SK-N-SH (cell line): Measurements from ENCODE around the gene DLG2. TPM values are rescaled to one million over a fixed set of nuclear protein-coding genes. Genes with fewer than 3 reads are reported as not detected.

ENCODE experiments used
- CTCF ChIA-PET: fragments of 300-600, 350-600 bp; formaldehyde crosslinking; extraction: SDS; loops from one replicate; lab custom pipeline; 2021; lab: Yijun Ruan, JAX
- POLR2A ChIA-PET: fragments of 350-600 bp; sonication (Branson Sonifier 250); formaldehyde crosslinking; extraction: SDS; loops from one replicate; lab custom pipeline; 2020; ENCODE audit warnings: antibody characterized with exemption, inconsistent platforms; lab: Yijun Ruan, JAX
- DNase-seq: peaks from one replicate; pipeline ENCODE4 v3.0.0; 2012
- H2AFZ ChIP-seq: fragments of 200-600 bp; sonication (generic); 2 replicates; pipeline ENCODE4 v1.8.1; 2016; ENCODE audit warnings: antibody characterized with exemption, mild to moderate bottlenecking, low read depth
- H3F3A ChIP-seq: fragments of 200-600 bp; sonication (generic); replicated peaks from 2 replicates; pipeline ENCODE3; 2016; ENCODE audit warnings: antibody characterized with exemption, mild to moderate bottlenecking; ENCODE audit not compliant: insufficient read depth
- H3K27ac ChIP-seq, 2 experiments: fragments of 200-500 bp in 1 of 2; fragments of 200-600 bp in 1 of 2; sonication (Bioruptor generic) in 1 of 2; sonication (generic), shearing (Covaris generic) in 1 of 2; 2 replicates each; pipeline versions ENCODE4 v1.5.1 to v1.6.1; 2014 to 2016; ENCODE audit warnings: low read depth in 2 of 2, inconsistent platforms in 1 of 2, low read length in 1 of 2, mild to moderate bottlenecking in 1 of 2, mixed read lengths in 1 of 2
- H3K27me3 ChIP-seq: fragments of 200-600 bp; sonication (generic), shearing (Covaris generic); 2 replicates; pipeline ENCODE4 v1.6.1; 2016; ENCODE audit warnings: mixed run types; ENCODE audit not compliant: insufficient read depth
- H3K36me3 ChIP-seq, 2 experiments: fragments of 200-500 bp in 1 of 2; fragments of 200-600 bp in 1 of 2; sonication (Bioruptor generic) in 1 of 2; sonication (generic) in 1 of 2; replicated peaks in 1 of 2; 2 replicates each; pipeline versions ENCODE3 to v1.5.1; 2014 to 2016; ENCODE audit warnings: low read length in 1 of 2, mild to moderate bottlenecking in 1 of 2; ENCODE audit not compliant: insufficient read depth in 2 of 2, control insufficient read depth in 1 of 2
- H3K4me1 ChIP-seq, 2 experiments: fragments of 200-500 bp in 1 of 2; fragments of 200-600 bp in 1 of 2; sonication (Bioruptor generic) in 1 of 2; sonication (generic), shearing (Covaris generic) in 1 of 2; 2 replicates each; pipeline versions ENCODE4 v1.5.1 to v1.6.1; 2014 to 2016; ENCODE audit warnings: low read depth in 1 of 2, low read length in 1 of 2, mixed run types in 1 of 2; ENCODE audit not compliant: insufficient read depth in 2 of 2, control insufficient read depth in 1 of 2
- H3K4me2 ChIP-seq: fragments of 200-600 bp; sonication (generic), shearing (Covaris generic); 2 replicates; pipeline ENCODE4 v1.6.1; 2017; ENCODE audit warnings: mixed run types
- H3K4me3 ChIP-seq, 2 experiments: fragments of 200-500 bp in 1 of 2; fragments of 200-600 bp in 1 of 2; sonication (Bioruptor generic) in 1 of 2; sonication (generic), shearing (Covaris generic) in 1 of 2; 2 replicates each; pipeline versions ENCODE4 v1.5.1 to v1.8.1; 2014 to 2016; ENCODE audit warnings: low read depth in 2 of 2, inconsistent platforms in 1 of 2, low read length in 1 of 2, mild to moderate bottlenecking in 1 of 2, mixed read lengths in 1 of 2, moderate library complexity in 1 of 2
- H3K79me2 ChIP-seq: fragments of 200-600 bp; sonication (generic); 2 replicates; pipeline ENCODE4 v1.8.1; 2017; ENCODE audit warnings: mild to moderate bottlenecking; ENCODE audit not compliant: insufficient read depth
- H3K9ac ChIP-seq: fragments of 200-600 bp; sonication (generic); 2 replicates; pipeline ENCODE4 v1.6.1; 2017; ENCODE audit warnings: mixed run types
- H3K9me2 ChIP-seq: fragments of 200-600 bp; sonication (generic); 2 replicates; pipeline ENCODE4 v1.6.1; 2017; ENCODE audit warnings: mixed run types
- H3K9me3 ChIP-seq: fragments of 200-600 bp; sonication (generic); 2 replicates; pipeline ENCODE4 v1.6.1; 2017; ENCODE audit warnings: mixed run types, mild to moderate bottlenecking, moderate library complexity
- H4K20me1 ChIP-seq: fragments of 200-600 bp; sonication (generic); 2 replicates; pipeline ENCODE4 v1.6.1; 2017; ENCODE audit warnings: mild to moderate bottlenecking, mixed run types; ENCODE audit not compliant: insufficient read depth
- ELF1 ChIP-seq: IDR thresholded peaks from 2 replicates; pipeline ENCODE4 v1.4.0; 2012
- FOXM1 ChIP-seq: IDR thresholded peaks from 2 replicates; pipeline ENCODE4 v1.4.0; 2012; ENCODE audit warnings: low read depth, mild to moderate bottlenecking
- GABPA ChIP-seq: IDR thresholded peaks from 2 replicates; pipeline ENCODE4 v1.4.0; 2012; ENCODE audit warnings: low read depth, mild to moderate bottlenecking
- MEF2A ChIP-seq: IDR thresholded peaks from 2 replicates; pipeline ENCODE4 v1.4.0; 2012; ENCODE audit warnings: low read depth, borderline replicate concordance
- MXI1 ChIP-seq: IDR thresholded peaks from 2 replicates; pipeline ENCODE4 v1.6.1; 2012; ENCODE audit warnings: mild to moderate bottlenecking, low read depth, low read length, improper control_type of control experiment
- NFIC ChIP-seq: IDR thresholded peaks from 2 replicates; pipeline ENCODE4 v1.4.0; 2012; ENCODE audit warnings: borderline replicate concordance
- NRF1 ChIP-seq: IDR thresholded peaks from 2 replicates; pipeline ENCODE4 v1.6.1; 2012; ENCODE audit warnings: low read depth, mild to moderate bottlenecking, low read length
- POLR2AphosphoS5 ChIP-seq: IDR thresholded peaks from 2 replicates; pipeline ENCODE4 v1.6.1; 2012; ENCODE audit warnings: low read depth, low read length
- RAD21 ChIP-seq: IDR thresholded peaks from 2 replicates; pipeline ENCODE4 v1.6.1; 2012; ENCODE audit warnings: mild to moderate bottlenecking, low read length
- RFX5 ChIP-seq: IDR thresholded peaks from 2 replicates; pipeline ENCODE4 v1.6.1; 2012; ENCODE audit warnings: mild to moderate bottlenecking, improper control_type of control experiment, low read length
- TCF12 ChIP-seq: IDR thresholded peaks from 2 replicates; pipeline ENCODE4 v1.4.0; 2012
- WGBS: methylation state at CpG from one replicate; pipeline ENCODE4 v1.1.6; 2017; ENCODE audit warnings: low lambda C conversion rate; 5-methylcytosine and 5-hydroxymethylcytosine counted together
- polyA plus RNA-seq, 3 experiments: library from polyadenylated mRNA; depleted of rRNA; stranded (reverse); fragments of >200 nt; gene quantifications; 2 replicates each; pipeline ENCODE4 v1.2.3, GENCODE V29; 2012
- TF ChIP-seq, protein P1 (sequence below): IDR thresholded peaks from 2 replicates; pipeline ENCODE4 v1.4.0; 2012; ENCODE audit warnings: low read depth, borderline replicate concordance
- TF ChIP-seq, protein P2 (sequence below): fragments of 150-350 bp; IDR thresholded peaks from 2 replicates; pipeline ENCODE4 v1.6.1; 2016; ENCODE audit warnings: mild to moderate bottlenecking, low read depth, low read length
- TF ChIP-seq, protein P3 (sequence below): IDR thresholded peaks from 2 replicates; pipeline ENCODE4 v1.4.0; 2012; ENCODE audit warnings: low read depth, borderline replicate concordance
- TF ChIP-seq, protein P4 (sequence below): IDR thresholded peaks from 2 replicates; pipeline ENCODE4; 2012
- TF ChIP-seq, protein P5 (sequence below): fragments of 200-600 bp; sonication (generic); IDR thresholded peaks from 2 replicates; pipeline ENCODE4 v1.6.1; 2017; ENCODE audit warnings: antibody characterized with exemption, mild to moderate bottlenecking, moderate library complexity

Gene DLG2
- polyA plus RNA-seq, 1 of the 3 experiments (the other 2 are of a cell fraction): 0.21 TPM

DNA sequence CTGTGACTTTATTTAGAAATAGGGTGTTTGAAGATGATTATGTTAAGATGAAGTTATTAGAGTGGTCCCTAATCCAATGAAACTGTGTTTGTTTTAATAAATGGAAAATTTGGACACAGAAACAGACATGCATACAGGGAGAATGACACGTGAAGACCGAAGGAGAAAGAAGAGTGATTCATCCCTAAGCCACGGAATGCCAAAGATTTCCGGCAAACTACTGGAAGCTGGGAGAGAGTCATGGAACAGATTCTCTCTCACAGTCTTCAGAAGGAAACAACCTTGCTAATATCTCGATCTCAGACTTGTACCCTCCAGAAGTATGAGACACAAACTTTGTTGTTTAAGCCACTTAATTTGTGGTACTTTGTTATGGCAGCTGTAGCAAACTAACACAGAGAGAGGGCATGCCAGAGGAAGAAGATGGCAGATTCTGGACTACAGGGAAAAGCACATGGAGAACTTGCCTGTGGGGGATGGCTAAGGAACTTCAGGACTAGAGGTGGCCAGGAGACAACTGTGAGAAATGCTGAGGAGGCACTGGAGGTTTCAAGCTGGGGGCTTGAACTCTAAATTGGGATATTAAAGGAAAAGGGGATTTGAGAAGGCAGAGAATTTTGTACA, 1607.5 kb downstream of the DLG2 start (continued):
- TF ChIP-seq, protein P1, sequence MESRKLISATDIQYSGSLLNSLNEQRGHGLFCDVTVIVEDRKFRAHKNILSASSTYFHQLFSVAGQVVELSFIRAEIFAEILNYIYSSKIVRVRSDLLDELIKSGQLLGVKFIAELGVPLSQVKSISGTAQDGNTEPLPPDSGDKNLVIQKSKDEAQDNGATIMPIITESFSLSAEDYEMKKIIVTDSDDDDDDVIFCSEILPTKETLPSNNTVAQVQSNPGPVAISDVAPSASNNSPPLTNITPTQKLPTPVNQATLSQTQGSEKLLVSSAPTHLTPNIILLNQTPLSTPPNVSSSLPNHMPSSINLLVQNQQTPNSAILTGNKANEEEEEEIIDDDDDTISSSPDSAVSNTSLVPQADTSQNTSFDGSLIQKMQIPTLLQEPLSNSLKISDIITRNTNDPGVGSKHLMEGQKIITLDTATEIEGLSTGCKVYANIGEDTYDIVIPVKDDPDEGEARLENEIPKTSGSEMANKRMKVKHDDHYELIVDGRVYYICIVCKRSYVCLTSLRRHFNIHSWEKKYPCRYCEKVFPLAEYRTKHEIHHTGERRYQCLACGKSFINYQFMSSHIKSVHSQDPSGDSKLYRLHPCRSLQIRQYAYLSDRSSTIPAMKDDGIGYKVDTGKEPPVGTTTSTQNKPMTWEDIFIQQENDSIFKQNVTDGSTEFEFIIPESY: no peak
- TF ChIP-seq TCF12 (peak; percentile 46; the same call in 1 of the 2 replicates), NFIC (no peak), NRF1 (no peak), MEF2A (no peak), ELF1 (no peak), RFX5 (no peak)
- TF ChIP-seq, protein P2, sequence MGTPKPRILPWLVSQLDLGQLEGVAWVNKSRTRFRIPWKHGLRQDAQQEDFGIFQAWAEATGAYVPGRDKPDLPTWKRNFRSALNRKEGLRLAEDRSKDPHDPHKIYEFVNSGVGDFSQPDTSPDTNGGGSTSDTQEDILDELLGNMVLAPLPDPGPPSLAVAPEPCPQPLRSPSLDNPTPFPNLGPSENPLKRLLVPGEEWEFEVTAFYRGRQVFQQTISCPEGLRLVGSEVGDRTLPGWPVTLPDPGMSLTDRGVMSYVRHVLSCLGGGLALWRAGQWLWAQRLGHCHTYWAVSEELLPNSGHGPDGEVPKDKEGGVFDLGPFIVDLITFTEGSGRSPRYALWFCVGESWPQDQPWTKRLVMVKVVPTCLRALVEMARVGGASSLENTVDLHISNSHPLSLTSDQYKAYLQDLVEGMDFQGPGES: no peak
- TF ChIP-seq, protein P3, sequence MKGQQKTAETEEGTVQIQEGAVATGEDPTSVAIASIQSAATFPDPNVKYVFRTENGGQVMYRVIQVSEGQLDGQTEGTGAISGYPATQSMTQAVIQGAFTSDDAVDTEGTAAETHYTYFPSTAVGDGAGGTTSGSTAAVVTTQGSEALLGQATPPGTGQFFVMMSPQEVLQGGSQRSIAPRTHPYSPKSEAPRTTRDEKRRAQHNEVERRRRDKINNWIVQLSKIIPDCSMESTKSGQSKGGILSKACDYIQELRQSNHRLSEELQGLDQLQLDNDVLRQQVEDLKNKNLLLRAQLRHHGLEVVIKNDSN: no peak
- TF ChIP-seq, all 33 proteins: peak for 8

DNA sequence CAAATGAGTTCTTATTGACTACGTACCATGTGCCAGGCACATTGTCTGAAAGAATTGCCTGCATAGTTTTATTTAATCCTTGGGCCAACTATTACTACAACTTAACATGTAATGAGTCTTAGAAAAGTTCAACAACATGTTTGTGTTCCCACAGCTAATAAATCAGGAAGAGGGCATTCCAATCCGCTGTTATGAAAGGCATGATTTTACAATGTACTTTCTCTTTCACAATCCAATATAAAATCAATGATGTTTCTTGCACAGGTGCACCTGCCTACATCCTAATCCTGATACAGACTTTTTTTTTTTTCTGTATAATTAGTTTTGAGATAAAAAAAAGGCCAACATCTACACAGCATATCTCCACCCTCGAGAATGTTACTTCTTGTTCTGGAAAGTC, 1612.6 kb downstream of the DLG2 start:
- POLR2A ChIA-PET: no interaction called here
- TF ChIP-seq, protein P4, sequence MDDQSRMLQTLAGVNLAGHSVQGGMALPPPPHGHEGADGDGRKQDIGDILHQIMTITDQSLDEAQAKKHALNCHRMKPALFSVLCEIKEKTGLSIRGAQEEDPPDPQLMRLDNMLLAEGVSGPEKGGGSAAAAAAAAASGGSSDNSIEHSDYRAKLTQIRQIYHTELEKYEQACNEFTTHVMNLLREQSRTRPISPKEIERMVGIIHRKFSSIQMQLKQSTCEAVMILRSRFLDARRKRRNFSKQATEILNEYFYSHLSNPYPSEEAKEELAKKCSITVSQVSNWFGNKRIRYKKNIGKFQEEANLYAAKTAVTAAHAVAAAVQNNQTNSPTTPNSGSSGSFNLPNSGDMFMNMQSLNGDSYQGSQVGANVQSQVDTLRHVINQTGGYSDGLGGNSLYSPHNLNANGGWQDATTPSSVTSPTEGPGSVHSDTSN: no peak
- no peak for TF ChIP-seq RAD21
- TF ChIP-seq MXI1: no peak
- no peak for TF ChIP-seq MEF2A
- no peak for TF ChIP-seq FOXM1
- TF ChIP-seq, protein P5, sequence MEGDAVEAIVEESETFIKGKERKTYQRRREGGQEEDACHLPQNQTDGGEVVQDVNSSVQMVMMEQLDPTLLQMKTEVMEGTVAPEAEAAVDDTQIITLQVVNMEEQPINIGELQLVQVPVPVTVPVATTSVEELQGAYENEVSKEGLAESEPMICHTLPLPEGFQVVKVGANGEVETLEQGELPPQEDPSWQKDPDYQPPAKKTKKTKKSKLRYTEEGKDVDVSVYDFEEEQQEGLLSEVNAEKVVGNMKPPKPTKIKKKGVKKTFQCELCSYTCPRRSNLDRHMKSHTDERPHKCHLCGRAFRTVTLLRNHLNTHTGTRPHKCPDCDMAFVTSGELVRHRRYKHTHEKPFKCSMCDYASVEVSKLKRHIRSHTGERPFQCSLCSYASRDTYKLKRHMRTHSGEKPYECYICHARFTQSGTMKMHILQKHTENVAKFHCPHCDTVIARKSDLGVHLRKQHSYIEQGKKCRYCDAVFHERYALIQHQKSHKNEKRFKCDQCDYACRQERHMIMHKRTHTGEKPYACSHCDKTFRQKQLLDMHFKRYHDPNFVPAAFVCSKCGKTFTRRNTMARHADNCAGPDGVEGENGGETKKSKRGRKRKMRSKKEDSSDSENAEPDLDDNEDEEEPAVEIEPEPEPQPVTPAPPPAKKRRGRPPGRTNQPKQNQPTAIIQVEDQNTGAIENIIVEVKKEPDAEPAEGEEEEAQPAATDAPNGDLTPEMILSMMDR: no peak
- no peak for TF ChIP-seq POLR2AphosphoS5
- TF ChIP-seq GABPA: no peak
- TF ChIP-seq, all 33 proteins: peak for 0

More for the DNA sequence above, 1612.6 kb downstream of the DLG2 start:
- Histone ChIP-seq H3F3A (no peaks in the 10 kb centered on the region), H3K4me3 (no peak overlapping the region), H3K9me2 (no peaks in the 10 kb centered on the region; the same call in 1 of the 2 replicates), H3K27ac (no peak overlapping the region), H4K20me1 (no peaks in the 10 kb centered on the region), H3K27me3 (no peaks in the 10 kb centered on the region), H3K4me2 (no peak overlapping the region), H2AFZ (no peak overlapping the region), H3K9ac (no peak overlapping the region), H3K4me1 (peaks cover 0 to 4% of the 10 kb centered on the region in 2 experiments; a peak in 1 of 4 replicates), H3K36me3 (no peaks in the 10 kb centered on the region), H3K79me2 (no peaks in the 10 kb centered on the region), H3K9me3 (no peaks in the 10 kb centered on the region)
- no peak for DNase-seq
- 57% methylated on average over 3 of the region's 3 CpGs for WGBS
- CTCF ChIA-PET: no interaction called here
